ENCODE results near the gene STMN3.

- TF ChIP-seq CTCF (IDR thresholded peaks at IDR 0.05), result no peak
- no peak for TF ChIP-seq POLR2AphosphoS5 (IDR thresholded peaks at IDR 0.05)
- no peak for TF ChIP-seq POLR2A (IDR thresholded peaks at IDR 0.05)
Measured at GRCh38 chr20:63594043-63594561, 59.1 kb downstream of the STMN3 start.
